ENCODE measurements around the gene NCOR1.

The NCOR1 gene

GRCh38 chr17:16036261-16036660, 179.1 kb downstream of the NCOR1 start:
- DNase-seq (ENCODE audit: low read depth in 3 of 3, low spot score in 1 of 3): no peak

GRCh38 chr17:16033729-16034349, 181.5 kb downstream of the NCOR1 start:
- DNase-seq (ENCODE audit: low read depth in 3 of 3, low spot score in 1 of 3): no peak

DNA sequence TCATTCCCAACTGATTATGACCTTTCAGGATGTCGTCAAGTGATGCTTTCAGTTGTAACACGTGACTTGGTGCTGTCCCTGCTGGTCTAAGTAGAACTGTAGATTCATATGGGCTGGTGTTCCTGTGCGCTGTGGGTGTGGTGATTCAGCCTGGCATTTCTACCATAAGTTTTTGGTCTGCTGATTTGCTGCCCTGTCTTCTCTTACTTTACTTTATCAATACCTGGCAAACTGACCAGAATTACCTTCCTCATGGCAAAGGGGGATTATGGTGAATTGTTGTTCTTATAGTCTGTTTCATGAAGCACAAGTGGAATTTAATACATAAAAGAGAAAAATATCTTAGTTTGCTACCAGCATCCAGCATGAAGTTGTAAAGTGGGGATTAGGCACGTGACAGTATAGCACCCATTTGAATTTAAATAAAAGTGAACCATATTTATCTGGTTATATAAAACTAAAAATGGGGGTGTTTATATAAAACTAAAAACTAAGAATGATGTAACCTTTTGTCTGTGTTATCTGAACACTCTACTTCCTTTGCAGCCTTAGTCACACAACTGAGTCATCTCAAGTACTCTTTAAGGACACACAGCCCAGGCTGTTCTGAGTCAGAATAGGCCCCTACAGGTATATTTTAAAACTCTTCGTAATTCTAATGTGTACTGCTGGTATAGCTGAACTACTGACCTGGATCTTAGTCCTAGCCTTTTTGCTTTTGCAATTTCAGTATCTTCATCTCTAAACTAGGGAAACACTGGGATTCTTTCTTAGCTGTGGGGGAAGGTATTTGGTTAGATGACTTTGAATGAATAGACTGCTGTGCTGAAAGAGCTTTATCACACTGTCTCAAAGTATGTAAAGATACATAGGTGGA, 187.4 kb downstream of the NCOR1 start:
- DNase-seq (ENCODE audit: low read depth in 3 of 3, low spot score in 1 of 3): peak in 2 of 3 donors; percentile 5 to 22

DNA sequence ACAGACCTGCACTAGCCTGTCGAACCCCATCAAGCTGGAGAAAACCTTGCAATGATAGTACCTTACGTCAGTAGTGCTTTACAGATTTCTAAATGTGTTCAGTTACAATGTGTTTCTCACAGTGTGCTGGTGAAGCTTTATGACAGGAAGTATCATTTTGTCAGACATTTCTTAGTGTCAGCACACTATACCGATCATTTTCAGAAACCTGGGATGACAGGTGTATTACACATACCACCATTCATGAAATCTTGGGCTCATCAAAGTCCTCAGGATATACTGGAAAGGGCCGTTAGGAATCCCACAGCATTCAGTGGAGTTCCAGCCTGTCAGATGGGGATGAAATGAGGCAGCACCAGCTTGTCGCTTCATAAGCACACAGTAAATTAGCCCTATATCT, 188.4 kb downstream of the NCOR1 start:
- DNase-seq (ENCODE audit: low read depth in 3 of 3, low spot score in 1 of 3): no peak

- no peak for DNase-seq (ENCODE audit: low read depth in 3 of 3, low spot score in 1 of 3)
Measured at GRCh38 chr17:16025202-16025601, 190.1 kb downstream of the NCOR1 start.

- no peak for DNase-seq (ENCODE audit: low read depth in 3 of 3, low spot score in 1 of 3)
Measured at GRCh38 chr17:16023881-16024280, 191.5 kb downstream of the NCOR1 start.

DNA sequence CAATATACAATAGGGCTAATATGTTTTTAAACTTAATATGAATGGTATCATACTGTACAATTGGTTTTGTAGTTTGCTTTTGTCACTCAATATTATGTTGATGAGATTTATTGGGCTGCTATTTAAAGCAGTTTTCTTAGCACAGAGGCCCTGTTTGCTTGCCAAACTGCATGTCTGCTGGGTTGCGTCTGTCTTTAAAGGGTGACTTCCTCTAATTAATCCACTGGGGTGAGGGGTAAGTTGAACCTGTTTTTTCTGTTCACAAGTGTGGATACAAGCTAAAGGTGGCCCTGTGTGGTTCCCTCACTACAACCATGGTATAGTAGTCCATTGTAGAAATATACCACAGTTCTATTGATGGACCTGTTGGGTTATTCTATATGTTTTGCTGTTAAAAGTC, 196.0 kb downstream of the NCOR1 start:
- DNase-seq (ENCODE audit: low read depth in 3 of 3, low spot score in 1 of 3): no peak

GRCh38 chr17:16013943-16014407, 201.4 kb downstream of the NCOR1 start:
- no peak for DNase-seq (ENCODE audit: low read depth in 3 of 3, low spot score in 1 of 3)

GRCh38 chr17:16007439-16007838, 207.9 kb downstream of the NCOR1 start:
- DNase-seq (ENCODE audit: low read depth in 3 of 3, low spot score in 1 of 3): no peak

- DNase-seq (ENCODE audit: low read depth in 3 of 3, low spot score in 1 of 3): no peak
Measured at GRCh38 chr17:16005636-16006035, 209.7 kb downstream of the NCOR1 start.

DNA sequence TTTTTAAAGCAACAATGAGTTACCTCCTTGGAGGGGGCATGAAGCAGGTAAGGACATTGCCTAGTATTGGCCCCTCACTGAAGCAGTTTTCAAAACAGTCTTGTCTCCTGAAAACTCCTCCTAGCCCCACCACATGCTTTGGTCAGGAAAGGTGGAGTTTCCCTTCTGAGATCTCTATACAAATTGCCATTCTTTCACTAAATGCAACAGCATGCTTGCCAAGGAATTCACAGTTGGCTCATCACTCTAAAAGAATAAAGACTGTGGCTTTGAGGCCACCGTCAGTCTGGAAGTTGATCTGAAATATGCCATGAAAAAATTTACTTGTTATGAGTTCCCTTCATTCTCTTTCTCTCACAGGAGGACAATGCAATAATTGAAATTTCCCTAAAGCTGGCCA, 211.5 kb downstream of the NCOR1 start:
- DNase-seq (ENCODE audit: low read depth in 3 of 3, low spot score in 1 of 3): no peak

DNA sequence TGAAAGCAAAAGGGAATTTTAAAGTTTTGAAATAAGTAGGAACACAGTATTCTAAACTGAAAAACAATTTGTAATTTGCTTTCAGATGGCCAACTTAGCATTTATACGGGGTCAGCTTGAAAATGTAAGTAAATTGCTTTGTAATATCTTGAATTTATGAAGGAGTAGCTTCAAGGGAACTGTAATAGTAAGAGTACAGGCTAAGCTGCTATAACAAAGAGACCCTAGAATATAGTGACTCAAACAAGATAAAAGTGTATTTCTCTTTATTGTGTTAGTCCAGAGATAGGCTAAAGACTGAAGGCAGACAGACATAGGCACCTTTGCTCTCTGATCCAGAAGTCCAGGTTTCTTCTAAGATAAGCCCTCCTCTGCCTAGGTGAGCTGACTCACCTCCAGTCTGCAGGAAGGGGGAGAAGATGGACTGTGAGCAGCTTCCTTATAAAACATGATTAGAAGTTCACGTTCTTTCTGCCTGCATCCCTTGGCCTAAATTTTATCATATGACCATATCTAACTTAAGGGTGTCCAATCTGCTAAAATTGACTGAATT, 212.6 kb downstream of the NCOR1 start:
- DNase-seq (ENCODE audit: low read depth in 3 of 3, low spot score in 1 of 3): no peak

DNA sequence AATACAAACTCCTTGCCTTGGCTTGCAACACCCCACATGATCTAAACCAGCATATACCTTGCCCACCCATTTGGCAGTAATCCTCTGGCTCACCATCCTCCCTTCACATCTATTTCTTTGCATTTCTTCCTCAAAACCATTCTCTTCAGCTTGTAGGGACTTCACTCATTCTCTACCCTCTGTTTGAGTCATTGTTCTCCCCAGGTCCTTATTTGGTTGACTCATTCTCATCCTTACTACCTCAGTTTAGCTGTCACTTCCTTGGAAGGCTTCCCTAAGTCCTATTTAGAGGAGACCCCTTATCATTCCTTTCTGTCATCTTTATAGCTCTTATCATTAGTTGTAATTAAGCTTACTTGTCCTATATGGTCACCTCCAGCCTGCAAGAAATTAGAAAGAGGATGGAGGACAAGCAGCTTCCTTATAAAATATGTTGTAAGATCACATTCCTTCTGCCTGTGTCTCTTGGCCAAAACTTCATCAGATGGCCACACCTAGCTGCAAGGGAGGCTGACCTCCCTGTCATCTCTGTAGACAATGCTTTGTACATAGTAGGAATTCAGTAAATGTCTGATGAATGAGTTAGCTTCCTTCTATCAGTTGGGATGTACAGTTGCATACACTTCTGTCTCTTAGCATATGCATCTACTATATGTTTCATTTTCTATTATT, 214.0 kb downstream of the NCOR1 start:
- no peak for DNase-seq (ENCODE audit: low read depth in 3 of 3, low spot score in 1 of 3)

DNA sequence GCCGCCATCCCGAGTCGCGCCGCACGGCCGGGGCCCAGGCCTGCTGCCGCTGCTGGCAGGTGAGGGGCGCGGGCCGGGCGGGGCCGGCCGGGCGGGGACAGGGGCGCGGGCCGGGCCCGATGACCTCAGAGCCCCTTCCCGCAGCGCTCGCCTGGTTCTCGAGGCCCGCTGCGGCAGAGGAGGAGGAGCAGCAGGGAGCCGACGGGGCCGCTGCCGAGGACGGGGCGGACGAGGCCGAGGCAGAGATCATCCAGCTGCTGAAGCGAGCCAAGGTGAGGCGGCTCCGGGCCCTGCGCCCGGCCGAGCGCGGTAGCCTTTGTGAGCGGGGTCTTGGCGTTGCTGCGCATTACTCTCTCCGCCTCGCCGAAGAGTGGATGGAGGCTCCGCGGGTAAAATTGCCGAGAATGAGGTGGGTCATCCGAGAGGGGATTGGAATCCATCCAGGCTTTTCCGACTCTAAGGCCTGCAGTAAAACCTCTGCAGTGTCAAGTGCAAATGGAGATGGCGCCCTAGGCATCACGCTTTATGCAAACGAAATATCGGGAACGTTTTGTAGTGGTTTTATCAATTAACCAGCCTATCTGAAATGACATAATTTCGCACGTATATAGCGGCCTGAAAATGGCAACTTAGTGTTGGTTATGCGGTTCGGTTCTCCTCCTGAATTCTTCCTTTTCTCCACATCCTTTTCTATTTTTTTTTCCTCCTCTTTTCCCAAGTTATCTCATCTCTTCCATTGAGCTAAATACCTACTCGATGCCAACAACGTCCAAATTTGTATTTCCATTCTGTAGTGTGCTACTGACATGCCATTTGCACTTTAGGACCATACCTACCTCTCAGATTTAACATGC, 215.1 kb downstream of the NCOR1 start:
- DNase-seq (ENCODE audit: low read depth in 3 of 3, low spot score in 1 of 3): peak in 1 of 3 donors; percentile 7

DNA sequence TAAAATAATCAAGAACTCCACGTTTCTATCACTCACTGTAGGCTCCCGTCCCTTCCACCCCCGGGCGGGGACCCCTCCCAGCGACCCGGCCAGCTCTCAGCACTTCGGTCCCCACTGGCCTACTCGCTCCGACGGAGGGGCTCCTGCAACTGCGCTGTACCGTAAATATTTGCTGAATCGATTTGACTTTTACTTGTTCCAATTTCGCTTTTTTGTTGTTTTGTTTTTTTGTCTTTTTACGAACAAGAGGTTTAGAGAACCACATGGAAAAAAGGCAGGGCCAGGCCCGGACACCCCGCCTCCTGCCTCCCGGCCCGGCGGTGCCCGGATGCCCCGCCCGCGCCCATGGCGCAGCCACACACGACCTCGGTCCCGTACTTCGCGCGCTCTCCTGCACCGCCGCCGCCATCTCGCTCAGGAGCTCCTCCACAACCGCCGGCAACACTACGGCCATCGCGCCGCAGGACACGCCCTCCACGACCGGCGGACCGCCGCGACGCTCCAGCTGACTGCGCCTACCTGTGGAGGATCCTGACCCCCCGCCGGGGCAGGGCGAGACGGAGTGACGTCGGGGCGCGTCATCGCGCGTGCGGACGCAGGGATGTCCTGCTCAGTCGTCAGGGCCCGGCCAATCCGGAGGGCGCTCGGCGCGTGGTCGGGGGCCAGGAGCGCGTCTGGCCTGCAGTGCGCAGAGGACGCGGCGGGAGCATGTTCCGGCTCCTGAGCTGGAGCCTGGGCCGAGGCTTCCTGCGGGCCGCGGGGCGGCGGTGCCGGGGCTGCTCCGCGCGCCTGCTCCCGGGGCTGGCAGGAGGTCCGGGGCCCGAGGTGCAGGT, 216.0 kb downstream of the NCOR1 start, which contains the start of the genes TTC19 and ZSWIM7:
Gene TTC19 (plus strand): TSS at position 684 of the 833 bp plus-strand sequence. CDS start 25 bp downstream, at position 709.
Gene ZSWIM7 (minus strand): TSS at position 564 of the 833 bp plus-strand sequence. CDS start 110 bp downstream, at position 454.
- peak; percentile 71 to 86 (median 76) for DNase-seq (ENCODE audit: low read depth in 3 of 3, low spot score in 1 of 3)

DNA sequence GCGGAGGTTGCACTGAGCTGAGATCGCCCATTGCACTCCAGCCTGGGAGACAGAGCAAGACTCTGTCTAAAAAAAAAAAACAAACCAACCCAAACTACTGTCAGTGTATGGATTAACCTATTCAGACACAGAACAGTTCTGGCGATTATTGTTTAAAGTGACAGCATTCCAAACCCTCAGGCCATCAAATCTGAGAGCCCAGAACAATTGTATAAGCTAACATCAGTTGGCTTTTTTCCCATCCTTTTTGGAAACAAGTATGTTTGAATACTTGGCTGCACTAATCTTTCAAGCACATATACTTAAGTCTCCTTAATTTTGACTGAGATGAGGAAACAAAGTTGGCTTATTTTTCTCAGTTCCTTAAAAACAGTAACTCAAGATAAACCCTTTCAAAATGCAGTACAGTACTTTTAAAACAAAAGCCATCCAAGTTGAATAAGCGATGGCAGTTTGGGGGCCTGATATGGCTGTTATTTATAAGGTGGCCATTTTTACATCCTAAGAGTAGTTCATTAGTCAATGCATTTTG, 217.2 kb downstream of the NCOR1 start:
- no peak for DNase-seq (ENCODE audit: low read depth in 3 of 3, low spot score in 1 of 3)

DNA sequence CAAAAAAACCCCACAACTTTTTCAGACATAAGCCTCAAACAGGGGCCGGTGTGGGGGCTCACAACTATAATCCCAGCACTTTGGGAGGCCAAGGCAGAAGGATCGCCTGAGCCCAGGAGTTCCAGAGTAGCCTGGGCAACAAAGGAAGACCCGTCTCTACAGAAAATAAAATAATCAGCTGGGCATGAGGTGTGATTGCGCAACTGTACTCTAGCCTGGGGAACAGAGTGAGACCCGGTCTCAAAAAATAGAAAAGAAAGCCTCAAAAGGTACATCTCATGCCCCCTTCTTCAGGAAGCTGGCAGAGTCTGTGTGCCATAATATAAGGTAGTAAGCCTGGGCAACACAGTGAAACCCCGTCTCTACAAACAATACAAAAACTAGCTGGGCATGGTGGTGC, 219.0 kb downstream of the NCOR1 start:
- no peak for DNase-seq (ENCODE audit: low read depth in 3 of 3, low spot score in 1 of 3)

GRCh38 chr17:15981646-15982580, 233.4 kb downstream of the NCOR1 start:
- no peak for DNase-seq (ENCODE audit: low read depth in 3 of 3, low spot score in 1 of 3)
